Ovary (tissue), 3 donors: ENCODE data around the gene SPTLC1.

ENCODE experiments used
- EP300 ChIP-seq: sonication (generic); formaldehyde crosslinking; IDR thresholded peaks from one replicate; pipeline ENCODE4 v1.6.1; 2017; ENCODE audit warnings: antibody characterized with exemption
- POLR2A ChIP-seq: fragments of 450-650 bp; IDR thresholded peaks from one replicate; pipeline ENCODE4 v1.6.1; 2017; ENCODE audit warnings: antibody characterized with exemption, mild to moderate bottlenecking, moderate library complexity
- TF ChIP-seq, protein P1 (sequence below), 3 donors: fragments of 450-650 bp in 2 of 3; fragments of 200-600 bp in 1 of 3; IDR thresholded peaks; one replicate each; pipeline versions ENCODE4 v1.5.1 to v1.8.0; 2016 to 2022; ENCODE audit warnings: antibody characterized with exemption in 3 of 3, mild to moderate bottlenecking in 1 of 3
- donor health status: DM: no; HTN: no; CAD: no.

DNA sequence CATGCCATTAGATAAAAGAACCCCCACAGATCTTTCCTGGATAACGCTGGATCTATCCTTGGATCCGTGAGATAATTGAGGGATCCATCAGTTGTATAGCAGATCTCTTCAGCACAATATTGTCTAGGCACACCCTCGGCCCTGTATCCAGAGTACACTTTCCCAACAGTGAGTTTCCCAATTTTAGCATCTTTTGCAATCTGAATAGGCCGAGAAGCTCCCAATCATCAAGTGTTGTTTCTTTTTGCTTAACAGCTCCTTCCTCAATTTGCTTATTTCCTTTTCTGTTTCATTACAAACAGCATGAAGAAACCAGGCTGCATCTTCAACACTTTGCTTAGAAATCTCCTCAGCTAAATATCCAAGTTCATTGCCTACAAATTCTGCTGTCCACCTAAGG, 4.4 kb upstream of the SPTLC1 start:
- TF ChIP-seq, protein P1, sequence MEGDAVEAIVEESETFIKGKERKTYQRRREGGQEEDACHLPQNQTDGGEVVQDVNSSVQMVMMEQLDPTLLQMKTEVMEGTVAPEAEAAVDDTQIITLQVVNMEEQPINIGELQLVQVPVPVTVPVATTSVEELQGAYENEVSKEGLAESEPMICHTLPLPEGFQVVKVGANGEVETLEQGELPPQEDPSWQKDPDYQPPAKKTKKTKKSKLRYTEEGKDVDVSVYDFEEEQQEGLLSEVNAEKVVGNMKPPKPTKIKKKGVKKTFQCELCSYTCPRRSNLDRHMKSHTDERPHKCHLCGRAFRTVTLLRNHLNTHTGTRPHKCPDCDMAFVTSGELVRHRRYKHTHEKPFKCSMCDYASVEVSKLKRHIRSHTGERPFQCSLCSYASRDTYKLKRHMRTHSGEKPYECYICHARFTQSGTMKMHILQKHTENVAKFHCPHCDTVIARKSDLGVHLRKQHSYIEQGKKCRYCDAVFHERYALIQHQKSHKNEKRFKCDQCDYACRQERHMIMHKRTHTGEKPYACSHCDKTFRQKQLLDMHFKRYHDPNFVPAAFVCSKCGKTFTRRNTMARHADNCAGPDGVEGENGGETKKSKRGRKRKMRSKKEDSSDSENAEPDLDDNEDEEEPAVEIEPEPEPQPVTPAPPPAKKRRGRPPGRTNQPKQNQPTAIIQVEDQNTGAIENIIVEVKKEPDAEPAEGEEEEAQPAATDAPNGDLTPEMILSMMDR (IDR thresholded peaks at IDR 0.05), result no peak
- TF ChIP-seq POLR2A (no peak), EP300 (no peak)
